ENCODE results near the gene DGKQ. TPM values are rescaled to one million over a fixed set of nuclear protein-coding genes. Genes with fewer than 3 reads are reported as not detected.

DGKQ gene
- total and polyA plus RNA-seq, 9 of the 15 experiments (the other 6 are each of a cell fraction or from before 2014, with no cell fraction given): 0.17 to 22.0 (median 5.6) TPM

DNA sequence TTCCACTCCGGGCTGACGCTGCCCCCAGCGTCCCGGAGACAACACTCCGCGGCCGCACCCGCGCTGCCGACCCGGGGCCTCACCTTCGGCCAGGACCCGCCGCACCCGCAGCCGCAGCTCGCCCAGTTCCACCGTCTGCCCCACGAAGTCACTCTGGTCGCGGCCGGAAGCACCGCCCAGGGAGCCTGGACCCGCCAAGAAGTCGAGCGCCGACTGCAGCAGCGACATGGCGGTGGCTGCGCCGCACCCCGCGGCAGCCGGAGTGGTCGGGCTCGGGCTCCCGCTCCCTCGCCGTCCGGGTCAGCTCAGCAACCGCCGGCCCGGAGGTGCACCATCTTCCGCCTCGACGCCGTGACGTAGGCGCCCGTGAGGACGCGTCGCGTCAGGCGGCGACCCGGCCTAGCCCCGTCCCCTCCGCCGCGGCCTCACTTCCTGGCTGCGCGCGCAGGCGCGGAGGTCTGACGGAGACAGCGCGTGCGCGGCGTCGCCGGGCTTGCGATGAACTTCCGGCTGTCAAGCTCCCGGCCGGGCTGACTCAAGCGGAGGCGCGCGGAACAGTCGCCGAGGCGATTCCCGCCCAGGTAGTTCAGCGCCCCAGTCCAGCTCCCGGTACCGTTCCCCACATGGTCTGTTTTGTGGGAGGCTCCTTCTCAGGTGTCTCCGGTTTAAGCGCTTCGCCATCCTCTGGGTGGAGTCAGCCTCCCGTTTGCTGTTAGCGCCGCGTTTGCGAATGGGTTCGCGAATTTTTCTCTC lies 41.2 kb downstream of the DGKQ start, which contains the start of the genes GAK and TMEM175 (continued):
- TF ChIP-seq RREB1 (CRISPR knock-in tag; IDR thresholded peaks at IDR 0.05) (no peak), NFRKB (IDR thresholded peaks at IDR 0.05; ENCODE audit: low read depth) (no peak), ZNF280A (IDR thresholded peaks at IDR 0.05; ENCODE audit: low read depth, partially characterized antibody) (no peak), ZNF431 (CRISPR knock-in tag; IDR thresholded peaks at IDR 0.05) (peak; percentile 68), SOX6 (IDR thresholded peaks at IDR 0.05) (no peak; the same call in 1 of the 2 replicates), MEIS2 (IDR thresholded peaks at IDR 0.05; ENCODE audit: partially characterized antibody) (peak; percentile 96), NFIX (CRISPR knock-in tag; IDR thresholded peaks at IDR 0.05; ENCODE audit: low read depth) (no peak), SNAPC5 (CRISPR knock-in tag; IDR thresholded peaks at IDR 0.05) (no peak), TEAD4 (IDR thresholded peaks at IDR 0.05; ENCODE audit: low read length) (no peak), TEAD4 (CRISPR knock-in tag; IDR thresholded peaks at IDR 0.05; ENCODE audit: borderline replicate concordance) (no peak), ZBTB17 (CRISPR knock-in tag; IDR thresholded peaks at IDR 0.05) (no peak; the same call in 1 of the 2 replicates), MCM2 (IDR thresholded peaks at IDR 0.05; ENCODE audit: low read depth) (no peak), HDAC2 (IDR thresholded peaks at IDR 0.05) (peak; percentile 55; the same call in 1 of the 2 replicates), RBM15 (IDR thresholded peaks at IDR 0.05; ENCODE audit: insufficient read depth, low read length) (no peak), DPF2 (IDR thresholded peaks at IDR 0.05) (no peak), PREB (CRISPR knock-in tag; IDR thresholded peaks at IDR 0.05) (no peak), PTBP1 (IDR thresholded peaks at IDR 0.05; ENCODE audit: low read depth, low read length) (no peak), MIER1 (IDR thresholded peaks at IDR 0.05; ENCODE audit: low read depth) (no peak), ZNF41 (CRISPR knock-in tag; conservative IDR thresholded peaks at IDR 0.05) (no peak)
- TF ChIP-seq, protein P1, sequence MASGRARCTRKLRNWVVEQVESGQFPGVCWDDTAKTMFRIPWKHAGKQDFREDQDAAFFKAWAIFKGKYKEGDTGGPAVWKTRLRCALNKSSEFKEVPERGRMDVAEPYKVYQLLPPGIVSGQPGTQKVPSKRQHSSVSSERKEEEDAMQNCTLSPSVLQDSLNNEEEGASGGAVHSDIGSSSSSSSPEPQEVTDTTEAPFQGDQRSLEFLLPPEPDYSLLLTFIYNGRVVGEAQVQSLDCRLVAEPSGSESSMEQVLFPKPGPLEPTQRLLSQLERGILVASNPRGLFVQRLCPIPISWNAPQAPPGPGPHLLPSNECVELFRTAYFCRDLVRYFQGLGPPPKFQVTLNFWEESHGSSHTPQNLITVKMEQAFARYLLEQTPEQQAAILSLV (tag; IDR thresholded peaks at IDR 0.05): no peak
